HuH-7 (cell line): Measurements from ENCODE around the gene AIFM1.

Source experiments
- DNase-seq: peaks from one replicate; pipeline ENCODE4 v3.0.0; 2011; ENCODE audit warnings: low spot score

The AIFM1 gene

DNA sequence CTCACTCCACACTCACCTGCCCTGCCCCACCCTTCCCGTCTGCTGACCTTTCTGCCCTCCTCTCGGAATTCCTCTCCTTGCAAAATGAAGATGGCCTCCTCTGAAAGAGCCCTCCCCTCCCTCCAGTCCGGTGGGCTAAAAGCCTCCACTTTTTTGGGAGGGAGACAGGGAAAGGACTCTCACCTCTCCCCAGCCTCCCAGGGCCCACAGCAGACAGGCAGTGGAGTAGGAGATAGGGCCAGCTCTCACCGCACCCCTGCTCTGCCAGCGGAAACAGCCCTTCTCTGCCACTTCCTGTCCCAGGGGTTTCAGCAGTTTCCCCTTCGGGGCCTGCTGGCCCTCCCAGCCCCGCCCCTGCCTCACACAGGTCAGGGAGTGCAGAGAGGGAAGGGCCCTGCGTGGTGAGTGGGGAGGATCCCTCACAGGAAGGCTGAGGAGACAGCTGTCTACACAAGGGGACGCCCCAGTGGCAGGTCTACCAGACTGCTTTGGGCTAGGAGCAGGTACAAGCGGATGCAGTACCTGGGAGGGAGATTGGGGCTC is 73.6 kb downstream of the AIFM1 start:
- DNase-seq: no peak

GRCh38 chrX:130090364-130090763 is 75.3 kb downstream of the AIFM1 start:
- no peak for DNase-seq

GRCh38 chrX:130086447-130087206 is 79.0 kb downstream of the AIFM1 start:
- DNase-seq: no peak

- DNase-seq: no peak
Measured at GRCh38 chrX:130085551-130086446, 79.8 kb downstream of the AIFM1 start.

GRCh38 chrX:130084631-130085237 is 80.9 kb downstream of the AIFM1 start:
- no peak for DNase-seq

- no peak for DNase-seq
Measured at GRCh38 chrX:130083656-130084382, 81.8 kb downstream of the AIFM1 start.

GRCh38 chrX:130083107-130083490 is 82.5 kb downstream of the AIFM1 start:
- DNase-seq: no peak

DNA sequence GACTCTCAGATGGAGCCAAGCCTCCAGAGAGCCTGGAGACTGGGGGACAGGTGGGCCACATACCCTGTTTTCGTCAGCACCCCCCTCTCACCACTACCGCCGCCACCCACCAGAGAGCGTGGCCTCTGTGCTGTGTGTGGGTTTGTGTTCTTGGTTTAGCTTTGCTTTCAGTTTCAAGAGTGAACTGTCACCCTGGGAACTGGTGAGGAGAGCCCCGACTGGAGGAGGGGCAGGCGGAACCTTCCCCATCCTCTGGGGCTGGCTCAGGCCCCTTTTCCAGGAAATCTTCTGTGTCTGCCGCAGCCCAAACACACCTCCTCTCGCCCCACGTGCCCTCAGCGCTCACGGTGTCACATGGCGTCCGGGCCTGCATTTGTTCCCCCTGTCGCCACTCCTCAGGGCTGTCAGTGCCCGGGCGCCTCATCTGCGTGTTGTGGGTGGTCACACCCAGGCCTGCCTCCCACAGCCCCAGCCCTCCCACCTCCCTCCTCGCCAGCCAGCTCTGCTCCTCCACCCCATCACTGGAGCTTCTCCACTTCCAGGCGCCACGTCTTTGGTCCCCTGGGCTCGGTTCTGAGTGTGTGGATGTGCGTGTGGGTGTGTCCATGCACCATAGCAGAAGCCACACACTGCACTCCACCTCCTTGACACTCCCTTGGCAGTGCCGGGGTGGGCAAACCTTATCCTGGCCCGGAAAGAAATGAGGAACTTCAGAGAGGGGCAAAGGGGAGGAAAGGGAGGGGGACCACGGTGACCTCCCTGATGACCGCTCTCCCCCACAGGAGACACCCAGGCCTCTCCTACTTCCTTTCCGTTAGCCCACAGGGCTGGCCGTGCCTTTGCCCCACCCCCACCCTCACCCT is 83.2 kb downstream of the AIFM1 start:
- no peak for DNase-seq

DNA sequence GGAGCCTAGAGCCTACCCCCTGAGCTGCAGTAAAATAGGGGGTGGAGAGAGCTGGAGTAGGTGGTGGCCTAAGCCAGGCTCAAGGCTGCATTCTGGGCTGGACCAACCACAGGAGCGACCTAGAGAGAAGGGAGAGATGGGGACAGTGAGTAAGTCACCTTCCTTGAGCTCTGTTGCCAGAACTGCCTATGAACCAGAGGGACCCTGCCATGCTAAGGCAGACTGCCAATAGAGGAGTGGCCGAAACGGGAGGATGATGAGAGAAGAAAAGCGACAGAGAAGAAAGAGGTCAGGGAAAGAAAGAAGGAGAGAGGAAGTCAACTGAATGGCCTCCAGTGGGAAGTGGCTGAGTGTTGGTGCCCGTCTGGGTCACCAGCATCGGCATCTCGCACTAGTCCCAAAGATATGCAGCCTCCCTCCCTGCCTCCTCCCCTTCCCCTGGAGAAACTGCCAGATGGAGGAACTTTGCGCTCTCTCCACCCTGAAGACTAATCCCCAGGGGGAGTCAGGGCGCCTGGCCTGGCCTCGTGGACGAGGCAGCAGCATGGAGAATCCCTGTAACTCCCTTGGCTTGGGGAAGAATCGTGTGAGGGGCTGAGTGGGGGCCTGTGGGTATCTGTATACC is 84.1 kb downstream of the AIFM1 start:
- DNase-seq: no peak

GRCh38 chrX:130080791-130081367 is 84.8 kb downstream of the AIFM1 start:
- DNase-seq: no peak

- peak; percentile 81 for DNase-seq
Measured at GRCh38 chrX:130079824-130080406, 85.7 kb downstream of the AIFM1 start.
